Skeletal muscle cell (primary cell): ENCODE measurements around the gene TSKS.

ENCODE experiments used
- DNase-seq: peaks from one replicate; pipeline ENCODE4 v3.0.0-alpha.2; 2010; ENCODE audit warnings: low read depth
- H3K4me3 ChIP-seq: 2 replicates; pipeline ENCODE4 v1.5.1; 2011; ENCODE audit warnings: low read depth, mild to moderate bottlenecking, control low read depth, low read length, moderate library complexity

Gene TSKS

DNA sequence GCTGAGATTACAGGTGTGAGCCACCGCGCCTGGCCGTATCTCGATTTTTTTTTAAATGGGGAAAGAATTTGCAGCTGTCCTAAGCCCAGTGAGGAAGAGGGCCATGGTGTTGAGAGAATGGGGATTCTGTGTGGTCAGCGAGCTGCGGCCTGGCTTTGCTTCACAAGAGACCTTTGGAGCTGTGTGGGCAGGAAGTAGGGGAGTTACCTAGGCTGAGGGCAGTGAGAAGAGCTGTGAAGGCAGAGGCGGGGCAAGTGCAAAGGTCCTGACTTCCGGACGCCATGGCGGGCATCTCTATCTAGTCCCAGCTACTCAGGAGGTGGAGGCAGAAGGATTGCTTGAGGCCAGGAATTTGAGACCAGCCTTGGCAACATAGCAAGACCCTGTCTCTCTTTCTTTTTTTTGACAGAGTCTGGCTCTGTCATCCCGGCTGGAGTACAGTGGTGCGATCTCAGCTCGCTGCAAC, 8.6 kb upstream of the TSKS start:
- H3K4me3 ChIP-seq, result no peak overlapping the region
- no peak for DNase-seq

DNA sequence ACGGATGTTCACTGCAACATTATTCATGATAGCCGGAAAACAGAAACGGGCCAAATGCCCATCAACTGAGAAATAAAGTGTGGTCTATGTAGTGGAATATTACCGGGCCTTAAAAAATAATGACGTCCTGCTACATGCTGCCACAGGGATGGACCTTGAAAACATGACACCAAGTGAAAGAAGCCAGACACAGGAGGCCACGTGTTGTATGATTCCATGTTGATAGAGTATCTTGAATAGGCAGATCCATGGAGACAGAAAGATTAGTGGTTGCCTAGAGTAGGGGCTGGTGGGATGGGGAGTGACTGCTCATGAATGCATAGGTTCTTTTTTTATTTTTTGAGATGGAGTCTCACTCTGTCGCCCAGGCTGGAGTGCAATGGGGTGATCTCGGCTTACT, 7.4 kb upstream of the TSKS start:
- H3K4me3 ChIP-seq, result no peak overlapping the region
- DNase-seq, result no peak

DNA sequence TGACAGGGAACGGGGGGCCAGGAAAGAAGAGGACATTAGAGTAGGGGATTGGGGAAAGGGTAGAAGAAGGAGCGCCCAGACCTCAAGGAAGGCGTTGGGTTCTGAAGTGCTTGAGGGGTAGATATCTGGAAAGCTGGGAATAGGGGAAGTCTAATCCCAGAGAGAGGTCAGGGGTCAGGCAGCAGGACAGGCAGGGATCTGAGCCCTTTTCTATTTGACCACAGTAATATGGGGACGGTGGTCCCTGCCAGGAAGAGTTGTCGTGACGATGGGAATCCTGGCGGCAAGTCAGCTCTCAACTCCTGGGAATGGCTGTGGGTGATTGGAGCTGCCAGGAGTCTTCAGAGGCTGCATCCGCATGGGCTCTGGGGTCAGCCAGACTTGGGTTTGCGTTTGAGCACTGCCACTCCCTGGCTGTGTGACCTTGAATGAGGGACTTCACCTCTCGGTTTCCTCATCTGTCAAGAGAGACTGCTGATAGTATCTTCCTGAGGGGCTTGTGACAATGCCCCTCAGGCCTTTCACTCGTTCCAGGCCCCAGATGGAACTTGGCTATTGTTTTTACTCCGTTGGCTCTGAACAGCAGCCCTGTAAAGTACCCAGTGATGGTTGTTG, 5.0 kb upstream of the TSKS start:
- H3K4me3 ChIP-seq, result peak overlapping the region; percentile 79
- DNase-seq, result no peak

DNA sequence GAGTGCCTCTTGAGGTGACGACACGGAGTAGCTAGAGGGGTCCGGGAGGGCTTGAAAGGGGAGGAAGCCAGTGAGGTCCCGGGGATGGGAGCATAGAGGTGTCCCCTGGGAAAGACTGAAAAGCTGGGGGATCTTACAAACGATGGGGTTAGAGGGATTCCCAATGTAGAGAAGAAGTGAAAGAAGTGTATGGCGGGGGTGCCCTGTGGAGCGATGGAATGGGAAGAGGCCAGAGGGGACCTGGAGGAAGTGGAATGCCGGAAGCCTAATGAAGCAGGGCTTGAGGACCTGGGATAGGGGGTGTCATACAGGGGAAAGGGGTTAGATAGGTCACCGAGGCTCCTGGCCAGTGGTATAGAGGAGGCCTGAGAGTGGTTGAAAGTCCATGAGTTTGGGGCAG, 4.3 kb upstream of the TSKS start:
- no peak for DNase-seq
- peak overlapping the region; percentile 79 for H3K4me3 ChIP-seq

DNA sequence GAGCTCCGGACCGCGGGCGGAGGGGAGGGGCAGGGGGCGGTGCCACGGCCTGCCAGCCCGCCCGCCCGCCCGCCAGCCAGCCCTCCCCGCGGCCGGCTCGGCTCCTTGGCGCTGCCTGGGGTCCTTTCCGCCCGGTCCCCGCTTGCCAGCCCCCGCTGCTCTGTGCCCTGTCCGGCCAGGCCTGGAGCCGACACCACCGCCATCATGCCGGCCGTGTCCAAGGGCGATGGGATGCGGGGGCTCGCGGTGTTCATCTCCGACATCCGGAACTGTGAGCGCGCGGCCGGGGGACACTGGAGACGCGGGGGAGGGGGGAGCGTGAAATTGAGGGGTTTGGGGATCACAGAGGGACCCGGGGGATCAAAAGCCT, 3.8 kb upstream of the TSKS start, which contains the start of gene AP2A1:
AP2A1 (plus strand) TSS at position 72 of the 370 bp plus-strand sequence; CDS start at position 205, 133 bp downstream.
- no peak for DNase-seq
- H3K4me3 ChIP-seq, result peak within 1 kb of the TSS; percentile 79

DNA sequence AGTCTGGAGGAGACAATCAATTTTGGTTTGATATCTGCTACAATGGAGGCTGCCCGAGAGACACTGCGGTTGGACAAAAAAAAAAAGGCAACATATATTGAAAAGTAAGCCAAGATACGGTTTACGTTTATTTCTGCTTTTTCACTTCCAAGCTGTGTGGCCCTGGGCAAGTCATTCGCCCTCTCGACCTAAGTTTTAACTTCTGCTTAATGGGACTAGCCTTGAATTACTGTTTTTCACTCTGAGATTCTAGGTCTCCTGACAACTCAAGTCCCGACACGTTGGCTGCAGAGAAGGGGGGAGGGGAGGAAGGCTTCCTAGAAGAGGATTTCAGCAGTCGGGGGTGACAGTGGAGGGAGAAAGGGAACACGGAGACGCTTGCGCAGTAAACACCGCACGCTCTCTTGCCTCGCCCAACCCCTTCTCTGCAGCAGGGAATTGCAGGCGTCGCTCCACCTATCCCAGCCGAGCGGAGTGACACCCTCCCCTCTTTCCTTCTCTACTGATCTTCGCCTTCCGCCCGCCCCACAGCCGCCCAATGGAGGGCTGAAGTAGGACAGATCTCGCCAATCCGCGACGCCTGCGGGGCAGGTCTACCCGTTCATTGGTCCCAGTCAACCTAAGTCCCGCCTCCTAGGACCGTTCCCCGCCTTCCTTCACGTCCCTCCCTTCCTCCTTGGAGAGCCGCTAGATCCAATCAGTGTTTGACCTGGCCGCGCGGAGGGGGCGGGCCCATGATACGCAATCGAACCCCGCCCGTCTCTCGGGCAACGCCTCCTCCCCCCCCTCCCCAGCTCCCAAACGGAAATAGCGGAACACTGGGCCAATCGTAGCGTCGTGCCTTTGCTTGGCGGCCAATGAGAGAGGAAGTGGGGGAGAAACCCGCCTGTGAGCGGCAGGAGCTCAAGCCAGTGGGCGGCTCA, 3.2 kb upstream of the TSKS start:
- peak overlapping the region; percentile 43 for H3K4me3 ChIP-seq
- peak; percentile 100 for DNase-seq

DNA sequence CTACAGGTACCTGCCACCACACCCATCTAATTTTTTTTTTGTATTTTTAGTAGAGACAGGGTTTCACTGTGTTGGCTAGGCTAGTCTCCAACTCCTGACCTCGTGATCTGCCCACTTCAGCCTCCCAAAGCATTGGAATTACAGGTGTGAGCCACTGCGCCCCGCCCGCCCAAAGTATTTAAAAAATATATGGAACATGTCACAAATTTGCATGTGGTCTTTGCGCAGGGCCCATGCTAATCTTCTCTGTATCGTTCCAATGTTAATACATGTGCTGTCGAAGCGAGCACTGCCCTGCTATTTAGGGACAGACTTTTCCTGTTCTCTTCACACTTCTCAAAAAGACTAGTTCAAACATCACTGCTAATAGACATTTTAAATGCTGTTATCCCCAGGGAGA, 1.2 kb upstream of the TSKS start:
- no peak overlapping the region for H3K4me3 ChIP-seq
- DNase-seq, result no peak

DNA sequence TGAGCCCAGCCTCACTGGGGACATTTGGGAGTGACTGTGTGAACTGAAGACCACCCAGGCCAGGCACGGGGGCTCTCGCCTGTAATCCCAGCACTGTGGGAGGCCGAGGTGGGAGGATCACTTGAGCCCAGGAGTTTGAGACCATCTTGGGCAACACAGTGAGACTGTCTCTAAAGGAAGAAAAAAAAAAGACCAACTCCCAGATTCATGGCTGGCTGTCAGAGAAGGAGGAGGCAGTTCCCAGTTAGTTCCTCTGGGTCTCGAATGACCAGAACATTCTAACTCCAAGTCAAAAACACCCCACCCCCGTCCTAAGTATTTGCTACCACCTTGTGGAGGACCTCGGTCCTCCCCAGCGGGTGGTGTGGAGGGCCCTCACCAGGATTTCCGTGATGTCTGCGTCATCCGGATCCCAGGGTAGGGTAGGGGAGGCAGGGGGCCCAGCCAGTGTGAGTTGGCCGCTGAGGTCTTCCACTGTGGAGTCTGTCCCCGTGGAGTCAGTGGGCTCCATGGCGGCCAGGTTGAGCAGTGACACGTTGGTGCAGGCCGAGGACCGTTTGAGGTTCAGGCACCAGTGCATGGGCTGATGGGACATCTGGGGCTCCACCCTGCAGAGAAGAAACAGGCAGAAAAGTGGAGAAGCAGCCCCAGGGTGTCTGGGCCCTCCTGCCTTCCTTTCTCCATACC, 1.3 kb downstream of the TSKS start:
- peak; percentile 51 for DNase-seq
- no peak overlapping the region for H3K4me3 ChIP-seq

DNA sequence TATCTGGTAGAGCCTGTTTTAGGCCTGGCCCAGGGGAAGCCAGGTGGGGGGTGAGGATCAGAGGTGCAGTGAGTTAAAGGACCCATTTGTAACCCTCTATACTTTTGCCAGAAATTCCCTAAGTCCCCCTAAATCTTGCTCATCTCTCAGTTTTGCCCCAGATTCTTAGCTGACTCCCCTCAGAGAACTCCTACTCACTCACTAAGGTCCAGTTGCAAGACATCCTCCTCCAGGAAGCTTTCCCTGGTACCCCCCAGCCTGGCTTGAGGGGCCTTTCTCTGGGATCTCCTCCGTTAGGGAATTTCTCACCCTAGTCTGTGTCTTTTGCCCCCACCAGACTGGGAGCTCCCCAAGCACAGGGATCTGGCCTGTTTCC, 1.9 kb downstream of the TSKS start:
- no peak overlapping the region for H3K4me3 ChIP-seq
- DNase-seq, result no peak

DNA sequence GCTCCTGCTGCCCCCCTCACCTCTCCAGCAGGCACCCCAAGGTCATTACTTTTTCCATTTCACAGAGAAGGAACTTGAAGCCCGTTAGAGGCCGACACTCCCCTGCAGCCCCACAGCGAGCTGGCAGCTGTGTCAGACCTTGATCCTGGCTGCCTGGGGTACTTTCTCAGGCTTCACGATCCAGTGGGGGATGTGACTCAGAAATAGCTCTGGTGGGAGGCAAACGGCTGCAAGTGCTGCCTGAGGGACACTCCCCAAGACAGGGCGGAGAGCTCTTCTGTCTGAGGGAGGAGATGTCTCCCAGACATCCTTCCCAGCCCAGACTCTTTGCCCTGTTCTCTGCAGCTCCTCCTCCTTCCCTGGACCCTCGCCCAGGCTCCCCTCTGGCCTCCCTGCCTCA, 4.8 kb downstream of the TSKS start:
- no peak overlapping the region for H3K4me3 ChIP-seq
- DNase-seq, result peak; percentile 52

DNA sequence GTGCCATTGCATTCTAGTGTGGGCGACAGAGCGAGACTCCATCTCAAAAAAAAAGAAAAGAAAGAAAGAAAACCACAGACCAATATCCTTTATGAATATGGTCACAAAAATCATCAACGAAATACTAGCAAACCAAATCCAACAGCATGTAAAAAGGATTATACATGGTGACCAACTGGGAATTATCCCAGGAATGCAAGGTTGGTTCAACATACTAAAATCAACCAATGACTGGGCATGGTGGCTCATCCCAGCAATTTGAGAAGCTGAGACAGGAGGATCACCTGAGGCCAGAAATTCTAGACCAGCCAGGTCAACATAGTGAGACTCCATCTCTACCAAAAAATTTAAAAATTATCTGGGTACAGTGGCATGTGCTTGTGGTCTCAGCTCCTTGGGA, 7.2 kb downstream of the TSKS start:
- no peak overlapping the region for H3K4me3 ChIP-seq
- DNase-seq, result no peak

DNA sequence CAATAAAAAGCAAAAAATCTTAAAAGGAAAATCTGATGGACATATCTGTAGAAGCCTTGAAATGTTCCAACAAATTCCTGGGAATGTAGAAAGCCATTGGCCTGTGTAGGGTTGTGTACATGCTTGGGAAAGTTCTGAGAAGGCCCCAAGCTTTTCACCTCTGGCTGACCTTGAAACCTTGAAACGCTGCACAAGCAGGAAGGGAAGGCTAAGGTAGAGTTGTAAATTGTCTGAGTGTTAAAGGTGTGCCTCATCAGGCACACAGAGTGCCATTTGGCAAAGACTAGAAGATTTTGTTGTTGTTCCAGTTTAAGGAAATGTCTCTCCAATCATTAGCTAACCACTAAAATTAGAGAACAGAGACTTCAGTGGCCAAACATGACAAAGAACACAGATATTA, 10.4 kb downstream of the TSKS start:
- no peak overlapping the region for H3K4me3 ChIP-seq
- no peak for DNase-seq

DNA sequence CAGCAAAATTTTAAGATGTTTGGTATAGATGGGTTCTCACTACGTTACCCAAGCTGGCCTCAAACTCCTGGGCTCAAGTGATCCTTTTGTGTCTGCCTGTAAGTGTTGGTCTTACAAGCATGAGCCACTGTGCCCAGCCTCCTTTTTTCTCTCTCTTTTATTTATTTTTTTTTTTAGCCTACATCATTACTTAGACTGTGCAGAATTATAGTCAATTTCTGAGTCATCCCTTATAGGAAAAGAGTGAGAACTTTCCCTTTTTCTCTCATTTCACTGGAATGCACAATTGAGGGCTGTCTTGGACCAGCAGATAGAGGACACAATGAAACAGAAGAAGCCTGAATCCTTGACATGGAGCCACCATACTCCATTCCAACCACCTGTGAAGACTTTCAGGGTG, 13.3 kb downstream of the TSKS start:
- no peak overlapping the region for H3K4me3 ChIP-seq

DNA sequence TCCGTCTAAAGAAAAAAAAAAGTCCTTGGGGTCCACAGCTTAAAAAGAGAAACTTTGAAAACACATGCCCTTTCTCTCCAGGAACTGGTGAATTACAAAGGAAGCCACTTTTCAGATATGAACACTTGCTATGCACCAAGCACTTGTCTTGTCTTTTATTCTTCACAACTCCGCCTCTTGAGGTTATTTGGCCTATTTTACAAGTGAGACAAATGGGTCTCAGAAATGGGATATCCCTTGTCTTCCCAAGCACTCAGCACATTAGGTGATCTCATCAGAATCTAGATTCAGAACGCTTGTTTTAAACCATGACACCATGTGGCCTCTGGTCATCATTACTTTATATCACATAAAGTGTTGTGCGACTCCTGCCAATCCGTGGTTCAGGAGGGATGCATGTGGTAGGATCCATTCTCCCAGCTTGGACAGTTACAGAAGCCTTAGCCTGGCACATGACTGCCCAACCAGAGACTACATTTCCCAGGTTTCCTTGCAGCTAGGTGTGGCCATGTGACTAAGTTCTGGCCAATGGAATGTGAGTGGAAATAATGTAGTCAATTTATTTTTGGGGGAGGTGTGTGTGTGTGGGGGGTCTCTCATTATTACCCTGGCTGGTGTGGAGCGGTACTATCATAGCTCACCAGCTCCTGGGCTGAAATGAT, 13.9 kb downstream of the TSKS start:
- H3K4me3 ChIP-seq, result no peak overlapping the region
- DNase-seq, result no peak

More for the DNA sequence above, 13.3 kb downstream of the TSKS start:
- DNase-seq, result no peak

DNA sequence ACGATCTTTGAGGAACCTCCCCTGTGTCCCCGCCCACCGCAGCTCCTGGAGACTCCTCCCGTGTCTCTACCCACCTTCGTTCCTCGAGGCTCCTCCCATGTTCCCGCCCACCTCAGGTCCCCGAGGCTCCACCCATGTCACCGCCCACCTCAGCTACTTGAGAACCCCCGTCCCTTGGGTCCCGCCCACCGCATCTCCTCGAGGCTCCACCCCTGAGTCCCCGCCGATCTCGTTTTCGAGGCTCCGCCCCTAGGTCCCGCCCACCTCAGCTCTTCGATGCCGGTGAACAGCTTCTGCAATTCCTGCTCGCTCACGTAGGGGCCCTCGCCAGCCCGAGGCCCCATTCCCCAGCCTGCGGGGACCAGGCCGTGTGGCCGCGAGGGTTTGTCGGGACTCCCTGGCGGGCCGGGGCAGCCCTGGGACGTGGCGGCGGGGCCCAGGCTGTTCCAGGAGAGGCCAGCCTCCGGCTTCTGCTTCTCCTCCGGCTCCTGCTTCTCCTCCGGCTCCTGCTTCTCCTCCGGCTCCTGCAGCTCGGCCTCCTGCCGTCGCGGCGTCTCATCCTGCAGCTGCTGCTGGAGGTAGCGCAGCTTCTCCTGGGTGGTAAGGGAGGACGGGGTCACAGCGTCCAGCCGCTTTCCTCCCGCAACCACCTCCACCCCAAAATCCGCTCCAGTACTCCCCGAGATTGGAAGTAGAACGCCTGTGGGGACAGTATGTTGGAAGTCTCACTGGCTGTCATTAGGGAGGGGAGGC, 16.7 kb downstream of the TSKS start:
- DNase-seq, result no peak

DNA sequence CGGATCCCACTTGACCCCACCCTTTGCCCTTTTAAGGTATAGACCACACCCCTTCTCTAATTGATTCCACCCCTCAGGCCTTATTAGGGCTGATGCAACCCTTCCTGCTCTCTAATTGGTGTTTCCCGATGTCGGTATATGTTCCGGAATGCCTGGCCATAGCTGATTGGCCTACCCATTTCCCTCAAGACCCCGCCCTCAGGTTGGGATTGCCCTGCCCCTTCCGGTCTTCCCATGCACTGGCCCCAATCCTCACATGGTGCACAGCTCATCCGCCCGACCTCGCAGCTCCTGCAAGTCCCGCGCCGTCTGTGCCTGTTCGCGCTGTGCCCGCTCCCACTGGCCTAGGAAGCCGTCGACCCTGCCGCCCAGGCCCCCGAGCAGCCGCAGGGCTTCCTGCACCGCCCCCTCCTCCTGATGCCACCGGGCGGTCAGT, 18.1 kb downstream of the TSKS start:
- no peak overlapping the region for H3K4me3 ChIP-seq

More for the DNA sequence above, 16.7 kb downstream of the TSKS start:
- no peak overlapping the region for H3K4me3 ChIP-seq

DNA sequence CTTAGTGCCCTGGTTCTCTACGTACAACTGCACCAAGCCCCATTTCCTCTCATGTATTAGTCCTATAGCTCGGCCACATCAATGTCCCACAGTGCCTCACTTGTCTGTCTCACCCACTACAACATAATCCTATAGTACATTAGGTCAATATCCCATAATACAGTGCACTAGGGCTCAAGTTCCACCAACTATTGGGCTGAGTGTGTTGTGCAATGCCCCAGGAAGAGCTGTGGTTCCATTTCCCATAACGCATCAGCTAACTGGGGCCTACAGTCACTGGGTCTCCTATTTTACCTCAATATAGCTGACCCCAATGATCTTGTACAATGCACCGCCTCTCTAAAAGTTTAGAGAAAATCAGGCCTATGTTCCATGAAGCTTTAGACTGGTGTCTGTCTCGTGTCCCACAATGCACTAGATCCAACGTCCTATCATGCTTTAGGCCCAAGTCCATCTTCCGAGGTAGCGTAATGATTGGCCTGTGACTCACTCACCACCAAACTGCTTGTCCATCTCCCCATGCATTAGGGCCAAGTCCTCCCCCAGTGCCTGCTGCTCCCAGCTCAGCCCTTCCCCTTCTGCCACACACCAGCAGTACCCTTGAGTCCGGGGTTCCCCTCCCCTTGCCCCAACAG, 21.8 kb downstream of the TSKS start:
- no peak for DNase-seq
- no peak overlapping the region for H3K4me3 ChIP-seq

More for the DNA sequence above, 18.1 kb downstream of the TSKS start:
- DNase-seq, result no peak

DNA sequence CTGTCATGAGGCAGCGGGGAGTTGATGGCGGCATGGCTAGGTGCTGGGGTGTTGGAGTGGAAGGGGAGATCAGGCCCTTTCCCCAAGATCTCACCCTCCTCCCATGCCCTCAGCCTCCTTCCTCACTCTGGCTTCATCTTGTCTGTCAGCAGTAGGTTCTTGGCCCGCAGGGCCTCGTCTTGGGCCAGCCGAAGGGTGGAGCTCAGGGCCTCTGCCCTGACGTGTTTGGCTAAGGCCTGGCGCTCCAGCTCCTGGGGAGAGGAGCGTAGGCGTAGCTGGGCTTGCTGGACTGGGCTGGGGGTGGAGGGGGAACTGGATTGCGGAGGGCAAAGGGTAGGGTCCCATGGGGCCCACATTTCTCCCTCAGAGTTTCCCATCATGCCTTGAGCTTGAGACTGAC, 23.2 kb downstream of the TSKS start:
- no peak for DNase-seq
- H3K4me3 ChIP-seq, result no peak overlapping the region

DNA sequence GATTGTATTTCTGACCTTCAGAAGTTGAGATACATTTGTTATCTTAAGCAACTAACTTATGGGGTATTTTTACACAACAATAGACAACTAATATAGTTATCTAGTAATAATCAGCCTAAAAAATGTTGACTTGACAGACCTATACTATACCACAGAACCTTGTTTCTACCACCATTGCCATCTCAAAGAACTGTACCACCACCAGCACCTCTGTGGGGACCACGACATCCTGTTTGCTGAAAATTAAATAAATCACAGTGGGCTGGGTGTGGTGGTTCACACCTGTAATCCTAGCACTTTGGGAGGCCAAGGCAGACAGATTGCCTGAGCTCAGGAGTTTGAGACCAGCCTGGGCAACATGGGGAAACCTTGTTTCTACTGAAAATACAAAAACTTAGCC, 24.0 kb downstream of the TSKS start:
- DNase-seq, result no peak
- H3K4me3 ChIP-seq, result no peak overlapping the region
